K562 (cell line): Measurements from ENCODE around the gene GNAS-AS1. TPM values are rescaled to one million over a fixed set of nuclear protein-coding genes. Genes with fewer than 3 reads are reported as not detected.

ENCODE experiments used
- ATAC-seq: fragments of 200-7000 bp; cut with Tn5 transposase; 3 replicates; pipeline ENCODE4 v1.9.1; 2020; ENCODE audit warnings: moderate library complexity
- BruUV-seq: library from RNA; stranded (reverse); fragments of 400-500 nt; replicated peaks from 2 replicates; lab custom pipeline; 2021; lab: Mats Ljungman, UMichigan
- CTCF ChIA-PET: fragments of 300-600 bp; formaldehyde crosslinking; extraction: SDS; loops from one replicate; lab custom pipeline; 2021; ENCODE audit warnings: low intra/inter-chr PET ratio; lab: Yijun Ruan, JAX
- POLR2A ChIA-PET: fragments of 300-600, 350-650 bp; sonication (Branson Sonifier 250); formaldehyde crosslinking; extraction: SDS; loops from one replicate; lab custom pipeline; 2021; ENCODE audit warnings: antibody characterized with exemption, inconsistent platforms; lab: Yijun Ruan, JAX
- DNase-seq, 4 experiments: peaks; one replicate each; pipeline versions ENCODE4 v3.0.0 to v3.0.0-alpha.2; 2011 to 2018; ENCODE audit warnings: low spot score in 3 of 4, mixed read lengths in 3 of 4; ENCODE audit errors: extremely low read depth in 1 of 4
- FAIRE-seq: peaks from 2 replicates; lab custom pipeline; 2011; peaks lifted over from hg19 to GRCh38; lab: Jason Lieb, UNC
- H2AFZ ChIP-seq: 2 replicates; pipeline ENCODE4 v1.6.0; 2011; ENCODE audit warnings: low read depth, low read length, control low read depth, inconsistent platforms
- H3K27ac ChIP-seq: fragments of 200-600 bp; 3 replicates; pipeline ENCODE4 v1.8.0; 2011; ENCODE audit warnings: low read depth, mild to moderate bottlenecking, control low read depth, inconsistent platforms, low read length, moderate library complexity, mixed read lengths; ENCODE audit errors: extremely low read depth
- H3K27me3 ChIP-seq, 2 experiments: fragments of 300-600 bp in 1 of 2; 2 replicates in 1 of 2; 3 replicates in 1 of 2; pipeline versions ENCODE4 v1.6.0 to v1.8.0; 2011; ENCODE audit warnings: inconsistent platforms in 2 of 2, low read length in 2 of 2, mild to moderate bottlenecking in 1 of 2, mixed read lengths in 1 of 2, moderate library complexity in 1 of 2; ENCODE audit not compliant: control insufficient read depth in 2 of 2, insufficient read depth in 2 of 2
- H3K36me3 ChIP-seq: fragments of 300-600 bp; 3 replicates; pipeline ENCODE4 v1.8.0; 2011; ENCODE audit warnings: mild to moderate bottlenecking, low read length, inconsistent platforms; ENCODE audit not compliant: control insufficient read depth, insufficient read depth
- H3K4me1 ChIP-seq, 2 experiments: fragments of 200-600 bp in 1 of 2; replicated peaks in 1 of 2; 2 replicates in 1 of 2; 3 replicates in 1 of 2; pipeline versions ENCODE4 v1.5.1 to v1.8.0; 2011; ENCODE audit warnings: inconsistent platforms in 2 of 2, low read length in 2 of 2, mild to moderate bottlenecking in 1 of 2, mixed read lengths in 1 of 2, moderate library complexity in 1 of 2; ENCODE audit not compliant: control insufficient read depth in 2 of 2, insufficient read depth in 2 of 2
- H3K4me2 ChIP-seq: 2 replicates; pipeline ENCODE4 v1.6.1; 2011; ENCODE audit warnings: low read length, control low read depth, inconsistent platforms, mixed read lengths; ENCODE audit not compliant: insufficient read depth
- H3K4me3 ChIP-seq: fragments of 200-600 bp; sonication (generic), shearing (Covaris generic); 2 replicates; pipeline ENCODE4 v1.5.1; 2016; ENCODE audit warnings: control low read depth, inconsistent platforms
- H3K79me2 ChIP-seq: fragments of 200-600 bp; 3 replicates; pipeline ENCODE4 v1.8.0; 2011; ENCODE audit warnings: low read length, inconsistent platforms; ENCODE audit not compliant: control insufficient read depth, insufficient read depth
- H3K9ac ChIP-seq, 2 experiments: 2 replicates each; pipeline versions ENCODE4 v1.6.0 to v1.6.1; 2011; ENCODE audit warnings: low read depth in 2 of 2, low read length in 2 of 2, control low read depth in 1 of 2, inconsistent platforms in 1 of 2, mild to moderate bottlenecking in 1 of 2, mixed read lengths in 1 of 2; ENCODE audit not compliant: insufficient read depth in 1 of 2
- H3K9me1 ChIP-seq: one replicate; pipeline ENCODE4 v1.6.0; 2011; ENCODE audit warnings: inconsistent platforms, mild to moderate bottlenecking, low read length, moderate library complexity; ENCODE audit not compliant: control insufficient read depth, insufficient read depth
- H3K9me3 ChIP-seq: replicated peaks from 2 replicates; pipeline ENCODE4 v1.5.1; 2011; ENCODE audit warnings: low read depth, low read length, inconsistent platforms; ENCODE audit not compliant: control insufficient read depth, insufficient read depth
- H4K20me1 ChIP-seq: replicated peaks from 2 replicates; pipeline ENCODE4 v1.6.1; 2011; ENCODE audit warnings: low read length, inconsistent platforms, mixed read lengths; ENCODE audit not compliant: control insufficient read depth, insufficient read depth
- ARID3B ChIP-seq: fragments of 250-450 bp; sonication (Bioruptor Pico); IDR thresholded peaks from 2 replicates; pipeline ENCODE4 v1.4.0; 2020; ENCODE audit warnings: borderline replicate concordance
- FOXP1 ChIP-seq: sonication (generic); formaldehyde crosslinking; IDR thresholded peaks from 2 replicates; pipeline ENCODE4 v1.8.0; 2022; ENCODE audit warnings: mild to moderate bottlenecking, missing genetic modification reagents
- GMEB1 ChIP-seq: fragments of 250-450 bp; sonication (Bioruptor Pico); IDR thresholded peaks from 2 replicates; pipeline ENCODE4 v1.4.0; 2020; ENCODE audit warnings: mild to moderate bottlenecking
- POLR2AphosphoS5 ChIP-seq: IDR thresholded peaks from 2 replicates; pipeline ENCODE4 v1.6.1; 2011; ENCODE audit warnings: mild to moderate bottlenecking, low read depth, low read length, moderate library complexity; ENCODE audit not compliant: control insufficient read depth, insufficient read depth
- SNRNP70 ChIP-seq: fragments of 200-400 bp; formaldehyde crosslinking; optimal IDR thresholded peaks from 2 replicates; pipeline ENCODE3; 2017; ENCODE audit warnings: low read depth, low read length
- TOE1 ChIP-seq, 2 experiments: fragments of 450-650 bp in 1 of 2; sonication (generic) in 1 of 2; formaldehyde crosslinking in 1 of 2; IDR thresholded peaks; 2 replicates each; pipeline versions ENCODE4 v1.7.1 to v1.8.0; 2016 to 2022; ENCODE audit warnings: borderline replicate concordance in 2 of 2, mild to moderate bottlenecking in 2 of 2, antibody characterized with exemption in 1 of 2, inconsistent platforms in 1 of 2, low read depth in 1 of 2, missing genetic modification reagents in 1 of 2, moderate library complexity in 1 of 2
- ZC3H11A ChIP-seq: IDR thresholded peaks from 2 replicates; pipeline ENCODE4 v1.6.1; 2012; ENCODE audit warnings: low read depth, low read length, improper control_type of control experiment
- WGBS: fragments of 100-300 bp; shearing (Covaris generic); methylation state at CpG from one replicate; pipeline ENCODE4 v1.1.6; 2016; ENCODE audit warnings: low coverage, mixed read lengths; ENCODE audit not compliant: insufficient coverage; ENCODE audit errors: missing lambda C conversion rate; 5-methylcytosine and 5-hydroxymethylcytosine counted together
- in situ Hi-C: fragments of 300-500 bp; cut with MboI; formaldehyde crosslinking; loops from 4 replicates; pipeline ENCODE4 v1.15.0; 2018; ENCODE audit warnings: inconsistent platforms, mixed read lengths
- intact Hi-C: fragments of 100-400 bp; cut with micrococcal nuclease; formaldehyde crosslinking; loops from 2 replicates; pipeline ENCODE4 v1.14.2; 2022
- polyA plus RNA-seq, 8 experiments: library from polyadenylated mRNA; depleted of rRNA in 4 of 8; stranded (reverse) in 5 of 8; unstranded in 3 of 8; fragments of >200 nt; fragmentation: Nextera tagmentation in 2 of 8; fragmentation: Illumina TruSeq in 1 of 8; extraction: Ambion mirVana in 2 of 8; extraction: Trizol in 1 of 8; gene quantifications; 2 replicates each; pipeline versions ENCODE4 v1.2.1 to v1.2.3, GENCODE V29; 2011 to 2014; ENCODE audit warnings: inconsistent platforms in 1 of 8, missing spikeins in 1 of 8
- total RNA-seq, 7 experiments: library from RNA; depleted of rRNA in 6 of 7; stranded (reverse); fragments of >200 nt in 6 of 7; fragmentation: Illumina TruSeq in 2 of 7; extraction: Trizol in 2 of 7; gene quantifications; 2 replicates each; pipeline versions ENCODE4 v1.2.1 to v1.2.3, GENCODE V29; 2011 to 2021; ENCODE audit warnings: low replicate concordance in 1 of 7

The GNAS-AS1 gene
- total and polyA plus RNA-seq, 9 of the 15 experiments (the other 6 are each of a cell fraction or from before 2014, with no cell fraction given) = 0.04 to 2.5 (median 0.25) TPM

- 93% methylated on average over 14 of the region's 15 CpGs for WGBS
- Histone ChIP-seq H3K79me2 (peaks cover 88% of the 10 kb centered on the region), H2AFZ (no peak overlapping the region), H3K9me3 (no peaks in the 10 kb centered on the region), H3K9me1 (no peaks in the 10 kb centered on the region), H4K20me1 (no peaks in the 10 kb centered on the region; the same call in 1 of the 2 replicates), H3K4me1 (peaks cover 3 to 11% of the 10 kb centered on the region in 2 experiments; a peak in 4 of 5 replicates), H3K4me2 (no peak overlapping the region), H3K4me3 (no peak overlapping the region), H3K27me3 (no peaks in the 10 kb centered on the region), H3K27ac (no peak overlapping the region), H3K9ac (no peak overlapping the region), H3K36me3 (peaks cover 89% of the 10 kb centered on the region)
- in situ Hi-C loops (no loop called here), intact Hi-C loops (no loop called here)
- DNase-seq = no peak
- TF ChIP-seq ZC3H11A (no peak), POLR2AphosphoS5 (peak; percentile 26; the same call in 1 of the 2 replicates), FOXP1 (CRISPR knock-in tag) (no peak), SNRNP70 (no peak), GMEB1 (CRISPR knock-in tag) (no peak), TOE1 (IDR thresholded peaks at IDR 0.05; ENCODE audit: borderline replicate concordance) (no peak), TOE1 (CRISPR knock-in tag; IDR thresholded peaks at IDR 0.05; ENCODE audit: borderline replicate concordance, low read depth) (no peak), ARID3B (CRISPR knock-in tag) (no peak)
- BruUV-seq = no TSS peak
- no peak for FAIRE-seq
- no peak for ATAC-seq
- ChIA-PET CTCF (no interaction called here), POLR2A (interaction anchor here (0.6 to 2.2 kb wide), 9 partner anchors 9 to 282 kb away, joined by 3 to 9 read pairs (median 4); partner anchors contain the start of gene TUBB1)
Measured at GRCh38 chr20:58898629-58899408, 48.1 kb upstream of the GNAS-AS1 start.
